Measurements from ENCODE around the gene TAS1R3.
"Not testable (repeated sequence)": the region's sequence is repeated elsewhere in the genome, so short reads cannot be mapped to it uniquely, and the experiment has no call there.

Gene TAS1R3

DNA sequence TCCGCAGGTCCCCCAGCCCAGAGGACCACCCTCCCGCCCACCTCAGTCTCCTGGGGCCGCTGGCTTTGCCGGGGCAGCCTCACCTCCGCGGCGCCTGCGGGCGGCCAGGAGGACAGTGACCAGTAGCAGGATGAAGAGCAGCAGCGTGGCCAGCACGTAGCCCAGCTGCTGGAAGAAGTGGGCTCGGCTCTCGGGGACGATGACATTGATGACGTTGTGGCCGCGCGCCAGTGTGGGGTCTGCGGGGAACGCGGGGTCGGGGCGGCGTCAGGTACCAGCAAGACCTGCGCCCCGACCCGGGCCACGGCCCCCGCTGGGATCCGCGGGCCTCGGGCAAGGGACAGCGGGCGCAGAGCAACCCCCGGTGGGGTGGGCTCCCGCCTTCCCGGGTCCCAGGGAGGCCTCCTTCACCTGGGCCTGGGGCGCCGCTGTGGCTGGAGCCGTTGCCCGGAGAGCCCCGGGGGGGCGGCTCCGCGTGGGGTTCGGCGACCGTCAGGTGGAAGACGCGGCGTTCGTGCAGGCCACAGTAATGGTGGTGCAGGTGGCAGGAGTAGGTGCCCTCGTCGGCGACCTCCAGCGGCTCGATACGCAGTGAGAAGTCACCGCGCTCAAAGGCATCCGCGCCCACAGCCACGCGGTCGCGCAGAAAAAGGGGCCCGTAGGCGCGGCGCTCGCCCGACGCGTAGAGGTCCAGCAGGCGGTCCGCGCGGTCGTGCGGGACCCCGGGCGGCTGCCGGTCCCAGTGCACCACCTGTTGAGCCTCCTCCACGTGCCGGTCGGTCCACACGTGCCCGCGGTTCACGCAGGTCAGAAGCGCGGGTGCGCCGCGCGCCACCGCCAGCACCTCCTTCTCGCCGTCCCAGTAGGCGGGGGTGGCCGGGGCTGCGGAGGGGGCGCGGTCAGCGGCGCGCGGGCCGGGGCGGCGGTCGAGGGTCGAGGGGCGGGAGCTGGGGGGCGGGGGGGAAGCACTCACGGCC, 23.5 kb downstream of the TAS1R3 start:
- no peak for DNase-seq

DNA sequence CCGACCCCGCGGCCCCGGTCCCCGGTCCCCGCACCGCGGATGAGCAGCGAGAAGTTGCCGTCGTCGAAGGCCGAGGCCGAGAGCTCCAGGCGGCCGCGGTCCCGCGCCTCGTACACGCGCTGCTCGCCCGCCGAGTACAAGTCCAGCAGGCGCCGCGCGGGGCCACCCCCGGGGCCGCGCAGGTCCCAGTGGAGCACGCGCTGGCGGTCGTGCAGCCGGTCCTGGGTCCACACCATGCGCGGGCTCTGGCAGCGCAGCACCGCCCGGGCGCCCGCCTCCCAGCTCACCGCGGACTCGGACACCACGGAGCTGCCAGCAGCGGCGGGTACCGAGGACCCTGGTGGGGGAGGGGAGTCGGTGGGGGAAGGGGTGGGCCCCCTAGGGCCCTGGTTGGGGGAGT, 24.3 kb downstream of the TAS1R3 start:
- no peak for DNase-seq

DNA sequence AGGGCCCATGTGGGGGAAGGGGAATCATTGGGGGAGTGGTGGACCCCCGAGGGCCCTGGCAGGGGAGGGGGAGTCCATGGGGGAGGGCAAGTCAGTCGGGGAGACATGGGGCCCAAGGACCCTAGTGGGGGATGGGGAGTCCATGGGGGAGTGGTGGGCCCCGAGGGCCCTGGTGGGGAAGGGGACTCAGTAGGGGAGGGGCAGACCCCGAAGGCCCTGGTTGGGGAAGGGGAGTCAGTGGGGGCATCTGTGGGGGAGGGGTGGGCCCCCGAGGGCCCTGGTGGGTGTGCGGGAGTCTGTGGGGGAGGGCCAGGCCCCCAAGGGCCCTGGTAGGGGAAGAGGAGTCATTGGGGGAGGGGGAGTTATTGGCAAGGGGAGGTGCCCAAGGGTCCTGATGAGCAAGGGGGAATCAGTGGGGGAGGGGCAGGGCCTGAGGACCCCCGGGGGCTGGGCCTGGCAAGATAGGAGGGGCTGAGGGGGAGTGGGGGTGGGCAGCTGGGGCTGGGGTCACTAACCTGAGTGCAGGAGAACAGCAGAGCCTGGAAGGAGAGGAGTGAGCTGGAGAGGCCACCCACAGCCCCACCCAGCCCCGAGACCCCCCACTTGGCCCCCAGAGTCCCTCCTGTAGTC, 25.2 kb downstream of the TAS1R3 start:
- no peak for DNase-seq

DNA sequence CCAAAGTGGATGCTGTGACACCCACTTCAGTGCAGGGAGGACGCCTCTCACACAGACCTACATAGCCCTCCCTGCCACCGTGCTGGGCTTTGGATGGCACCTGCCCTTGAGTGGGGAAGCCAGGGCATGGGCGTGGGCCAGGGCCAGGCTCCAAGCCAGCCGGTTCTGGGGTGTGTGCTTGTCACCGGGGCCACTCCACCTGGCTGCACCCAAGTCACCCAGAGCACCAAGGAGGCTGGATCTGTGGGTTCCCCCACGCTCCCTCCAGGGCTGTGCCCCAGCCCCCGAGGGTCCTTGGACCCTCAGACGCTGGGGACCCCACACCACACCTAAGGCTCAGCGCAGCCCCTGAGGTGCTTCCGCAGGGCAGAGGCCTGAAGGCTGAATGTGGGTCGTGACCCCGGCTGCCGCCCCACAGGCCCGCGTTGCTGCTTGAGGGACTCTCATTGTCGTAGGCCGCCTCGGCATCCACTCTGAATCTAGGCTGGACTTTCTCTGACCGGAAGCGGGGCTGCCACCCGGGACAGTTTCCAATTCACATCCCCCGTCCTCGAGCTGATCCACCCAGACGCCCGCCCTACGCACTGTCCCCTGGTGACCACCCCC, 25.8 kb downstream of the TAS1R3 start:
- DNase-seq = no peak

DNA sequence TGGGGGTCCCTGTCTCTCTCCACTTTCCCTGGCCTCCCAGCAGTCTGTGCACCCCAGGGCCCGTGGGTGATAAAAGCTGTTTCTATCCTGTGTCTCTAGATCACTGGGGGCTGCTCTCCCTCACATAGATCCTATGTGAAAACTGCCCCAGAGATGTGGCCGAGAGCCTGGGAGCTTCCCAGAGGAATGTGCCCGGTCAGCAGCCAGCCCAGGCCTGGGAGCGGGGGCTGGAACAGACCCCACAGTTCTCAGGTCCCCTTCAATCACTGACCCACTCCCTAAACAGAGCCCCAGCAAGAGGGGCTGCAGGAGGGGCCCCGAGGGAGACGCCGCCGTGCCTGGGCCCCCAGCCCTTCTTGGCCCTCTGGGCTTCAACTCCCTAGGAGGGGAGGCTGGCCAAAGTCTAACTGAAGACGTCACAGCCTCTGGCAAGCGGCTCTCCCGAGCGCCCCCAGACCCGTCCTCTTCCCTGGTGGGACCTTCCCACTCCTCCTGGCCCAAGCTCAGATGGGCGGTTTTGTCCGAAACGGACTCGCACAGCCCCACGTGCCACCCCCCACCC, 26.9 kb downstream of the TAS1R3 start:
- DNase-seq = no peak

DNA sequence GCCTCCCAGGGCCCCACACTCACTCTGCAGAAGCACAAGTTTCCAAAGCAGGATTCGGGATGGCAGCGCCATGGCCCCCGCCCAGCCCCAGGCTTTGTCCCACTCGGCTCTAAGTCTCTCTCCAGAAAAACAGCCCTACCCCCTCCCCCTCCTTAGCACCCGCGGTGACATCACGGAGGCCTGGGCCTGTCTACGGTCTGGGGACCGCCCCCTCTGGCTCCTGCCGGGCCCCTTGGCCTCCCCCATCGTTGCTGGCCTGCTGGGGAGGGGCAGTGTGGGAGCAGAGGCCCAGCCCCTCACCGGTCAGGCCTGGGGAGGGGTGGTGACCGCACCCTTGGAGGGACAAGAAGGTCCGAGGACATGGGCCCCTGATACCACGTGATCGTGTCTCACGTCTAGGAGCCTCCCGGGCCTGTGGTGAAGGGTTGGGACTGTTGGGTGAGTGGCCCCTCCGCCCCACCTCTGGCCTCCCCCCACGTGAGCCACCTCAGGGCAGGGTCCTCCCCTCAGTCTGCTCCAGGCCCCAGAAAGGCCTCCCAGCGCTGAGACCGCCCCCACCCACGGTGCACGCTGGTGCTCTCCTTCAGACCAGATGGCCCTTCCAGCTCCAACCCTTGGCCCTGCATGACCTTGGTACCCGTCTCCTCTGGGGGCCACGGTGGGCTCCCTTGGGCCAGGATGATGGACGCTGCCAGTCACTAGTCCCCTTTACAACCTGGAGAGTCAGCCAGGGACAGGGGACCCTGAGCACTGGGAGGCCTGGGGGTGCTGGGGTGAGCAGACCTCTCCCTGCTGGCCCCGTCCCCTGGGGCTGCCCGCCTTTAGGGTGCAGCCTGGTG, 27.6 kb downstream of the TAS1R3 start, which contains the start of gene MXRA8:
Gene MXRA8, minus strand, starts transcription at position 123 of the 839 bp plus-strand sequence. Its CDS starts 51 bp downstream, at position 72.
- no peak for DNase-seq

DNA sequence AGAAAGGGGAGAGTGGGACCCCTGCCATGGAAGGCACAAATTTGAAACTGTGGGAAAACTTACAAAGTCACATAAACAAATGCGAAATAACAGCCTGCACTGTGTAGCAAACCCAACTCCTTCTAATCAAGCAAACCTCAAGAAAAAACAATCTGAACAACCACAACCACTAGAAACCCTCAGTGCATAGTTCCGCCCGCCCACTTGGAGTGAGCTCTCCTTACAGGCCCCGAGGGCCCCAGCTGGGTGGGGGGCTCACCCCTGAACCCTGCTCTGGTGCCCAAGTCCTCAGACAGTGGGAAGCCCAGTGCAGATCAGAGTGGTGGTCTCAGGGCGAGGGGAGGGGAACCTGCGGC, 28.2 kb downstream of the TAS1R3 start:
- no peak for DNase-seq

DNA sequence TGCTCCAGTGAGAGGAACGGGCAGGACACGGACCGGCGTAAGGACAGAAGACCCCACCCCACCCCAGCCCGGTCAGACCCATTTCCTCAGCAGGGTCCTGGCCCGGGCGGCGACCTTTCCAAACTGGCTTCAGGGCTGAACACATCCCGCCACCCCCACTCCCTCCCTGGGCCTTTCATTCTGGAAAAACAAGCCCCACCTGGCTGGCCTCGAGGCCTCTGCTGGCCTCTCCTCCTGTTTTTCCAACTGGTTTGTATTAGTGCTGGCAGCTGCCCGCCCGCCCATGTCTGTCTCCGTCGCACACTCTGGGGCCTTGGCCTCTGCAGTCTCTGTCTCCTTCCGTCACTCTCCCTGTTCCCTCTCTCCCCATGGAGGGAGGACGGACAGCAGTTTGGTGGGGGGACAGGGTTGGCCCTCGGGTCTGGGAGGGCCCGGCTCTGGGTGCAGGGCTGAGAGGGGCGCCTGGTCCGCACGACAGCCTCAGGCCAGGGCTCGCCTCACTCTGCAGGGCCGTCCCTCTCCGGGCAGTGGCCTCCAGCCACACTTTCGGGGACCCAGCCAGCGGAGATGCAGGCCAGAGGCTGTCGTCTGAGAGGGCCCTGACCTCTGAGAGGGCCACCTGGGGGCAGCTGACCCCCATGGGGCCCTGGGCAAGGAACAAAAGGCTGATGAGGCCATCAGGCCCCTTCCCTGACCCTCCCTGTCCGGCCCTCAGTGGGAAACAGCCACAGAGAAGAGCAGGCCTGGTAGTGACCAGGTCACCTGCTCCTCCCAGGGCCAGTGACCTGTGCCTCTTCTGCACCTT, 28.8 kb downstream of the TAS1R3 start:
- DNase-seq = no peak

DNA sequence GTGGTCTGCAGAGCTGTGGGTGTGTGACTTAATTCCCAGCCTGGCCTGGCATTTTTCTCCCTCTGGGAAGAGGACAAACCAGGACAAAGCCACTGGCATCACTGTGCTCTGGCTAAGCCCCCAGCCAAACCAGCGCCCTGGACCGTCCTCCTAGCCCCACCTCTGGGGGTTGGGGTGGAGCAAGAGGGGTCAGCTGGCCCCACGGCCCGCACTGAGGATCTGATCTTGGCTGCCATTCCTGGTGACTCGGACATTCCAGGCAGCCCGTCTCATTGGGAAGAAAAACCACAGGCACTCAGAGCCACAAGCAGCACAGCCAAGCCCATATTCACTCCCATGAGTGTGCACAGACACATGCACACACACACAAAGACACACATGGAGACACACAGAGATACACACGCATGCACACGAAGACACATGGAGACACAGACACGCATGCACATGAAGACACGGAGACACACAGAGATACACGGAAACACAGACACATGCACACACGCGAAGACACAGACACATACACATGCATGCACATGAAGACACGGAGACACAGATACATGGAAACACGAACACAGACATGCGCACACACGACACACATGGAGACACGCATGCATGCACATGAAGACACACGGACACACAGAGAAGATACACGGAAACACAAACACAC, 29.6 kb downstream of the TAS1R3 start:
- DNase-seq = no peak

DNA sequence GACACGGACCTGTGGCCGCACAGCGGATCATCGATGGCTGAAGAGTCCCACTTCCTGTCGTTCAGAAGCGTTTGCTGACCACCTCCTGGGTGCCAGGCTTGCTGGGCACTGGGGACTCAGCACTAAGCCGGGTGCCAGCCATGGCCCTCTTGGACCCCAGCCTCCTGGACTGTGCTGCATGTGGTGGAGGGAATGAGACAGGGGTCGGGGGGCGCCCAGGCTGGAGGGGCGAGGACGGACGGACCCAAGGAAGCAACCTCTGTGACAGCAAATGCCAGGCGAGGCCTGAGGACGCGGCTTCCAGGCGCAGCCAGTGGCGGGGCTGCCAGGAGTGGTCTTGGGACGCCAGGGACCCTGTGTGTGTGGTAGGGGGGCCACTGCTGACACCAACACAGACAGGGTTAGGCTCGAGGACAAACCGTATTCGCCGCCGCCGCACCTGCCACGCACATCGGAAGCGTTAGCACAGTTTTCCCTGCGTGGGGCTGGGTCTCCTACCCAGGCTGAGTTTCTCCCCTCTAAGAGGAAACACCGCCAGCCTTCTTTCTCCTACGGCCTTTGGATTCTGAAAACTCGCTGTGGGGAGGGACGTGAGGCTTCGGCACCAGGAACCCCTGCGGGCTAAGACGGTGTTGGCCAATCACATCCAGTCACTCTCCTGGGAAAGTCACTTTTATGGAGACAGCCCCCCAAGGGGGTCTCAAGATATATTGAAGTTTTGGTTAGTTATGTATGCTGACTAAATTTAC, 30.3 kb downstream of the TAS1R3 start:
- DNase-seq = no peak

DNA sequence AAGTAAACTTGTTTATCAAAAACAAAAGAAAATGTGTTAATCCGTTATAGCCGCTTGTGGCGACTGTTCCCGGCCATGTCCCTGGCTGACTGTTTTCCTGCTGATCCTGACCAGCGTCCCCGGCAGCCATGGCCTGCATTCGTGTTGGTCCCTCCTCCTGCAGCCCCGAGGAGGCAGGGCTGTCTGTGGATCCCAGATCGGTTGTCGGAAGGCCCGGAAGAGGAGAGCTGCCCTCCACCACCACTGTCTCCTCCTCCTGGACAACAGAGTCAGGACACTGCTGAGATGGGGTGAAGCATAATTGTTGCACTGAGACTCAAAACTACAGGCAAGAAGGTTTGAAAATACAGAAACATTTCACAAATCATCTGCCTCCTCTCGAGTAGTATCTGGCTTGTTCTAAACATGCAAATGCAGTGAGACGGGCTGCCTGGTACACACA, 30.9 kb downstream of the TAS1R3 start:
- no peak for DNase-seq

DNA sequence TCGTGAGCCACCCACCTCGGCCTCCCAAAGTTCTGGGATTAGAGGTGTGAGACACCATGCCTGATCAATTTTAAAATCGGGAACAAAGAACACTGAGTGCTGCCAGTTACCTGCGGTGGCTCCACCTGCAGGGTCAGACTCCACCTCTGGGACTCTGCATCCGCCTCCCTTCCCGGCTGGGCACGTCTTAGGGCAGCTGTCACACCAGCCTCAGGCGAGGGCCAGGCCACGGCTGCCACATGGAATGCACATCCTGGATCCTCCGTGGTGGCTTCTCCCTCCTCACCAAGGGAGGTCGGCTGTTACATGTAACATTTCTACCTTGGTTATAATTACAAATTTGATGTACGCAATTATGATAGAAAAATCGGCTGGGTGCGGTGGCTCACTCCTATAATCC, 33.2 kb downstream of the TAS1R3 start:
- DNase-seq = no peak

DNA sequence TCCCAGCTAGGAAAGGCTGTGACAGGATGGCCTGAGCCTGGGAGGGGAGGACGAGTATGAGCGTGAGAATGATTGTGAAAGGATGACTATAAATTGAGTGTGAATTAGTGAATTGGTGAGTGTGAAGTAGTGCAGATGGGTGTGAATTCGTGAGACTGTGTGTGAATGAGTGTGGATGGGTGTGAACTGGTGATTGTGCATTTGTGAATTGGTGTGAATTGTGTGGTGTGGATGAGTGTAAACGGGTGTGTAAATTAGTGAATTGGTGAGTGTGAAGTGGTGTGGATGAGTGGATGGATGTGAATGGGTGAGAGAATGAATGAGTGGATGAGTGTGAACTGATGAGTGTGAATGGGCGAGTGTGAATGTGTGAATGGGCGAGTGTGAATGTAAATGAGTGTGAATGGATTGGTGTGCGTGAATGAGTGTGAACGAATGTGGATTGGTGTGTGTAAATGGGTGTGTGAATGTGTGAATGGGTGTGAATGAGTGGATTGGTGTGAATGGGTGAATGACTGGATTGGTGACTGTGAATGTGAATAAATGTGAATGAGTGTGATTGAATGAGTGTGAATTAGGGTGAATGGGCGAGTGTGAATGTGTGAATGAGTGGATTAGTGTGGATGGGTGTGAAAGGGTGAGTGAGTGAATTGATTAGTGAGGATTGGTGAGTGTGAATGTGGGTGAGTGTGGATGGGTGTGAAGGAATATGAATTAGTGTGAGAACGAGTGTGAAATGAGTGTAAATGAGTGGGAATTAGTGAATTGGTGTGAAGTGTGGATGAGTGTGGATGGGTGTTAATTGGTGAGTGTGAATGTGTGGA, 35.0 kb downstream of the TAS1R3 start:
- DNase-seq = no peak

DNA sequence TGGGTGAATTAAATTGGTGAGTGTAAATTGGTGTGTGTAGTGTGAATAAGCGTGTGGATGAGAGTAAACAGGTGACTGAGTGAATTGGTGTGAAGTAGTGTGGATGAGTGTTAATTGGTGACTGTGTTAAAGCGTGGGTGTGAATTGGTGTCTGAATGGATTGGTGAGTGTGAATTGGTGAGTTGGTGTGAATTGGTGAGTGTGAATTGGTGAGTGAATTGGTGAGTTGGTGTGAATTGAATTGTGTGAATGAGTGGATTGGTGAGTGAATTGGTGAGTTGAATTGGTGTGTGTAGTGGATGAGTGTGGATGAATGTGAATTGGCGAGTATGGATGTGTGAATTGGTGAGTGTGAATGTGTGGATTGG, 35.6 kb downstream of the TAS1R3 start:
- no peak for DNase-seq

DNA sequence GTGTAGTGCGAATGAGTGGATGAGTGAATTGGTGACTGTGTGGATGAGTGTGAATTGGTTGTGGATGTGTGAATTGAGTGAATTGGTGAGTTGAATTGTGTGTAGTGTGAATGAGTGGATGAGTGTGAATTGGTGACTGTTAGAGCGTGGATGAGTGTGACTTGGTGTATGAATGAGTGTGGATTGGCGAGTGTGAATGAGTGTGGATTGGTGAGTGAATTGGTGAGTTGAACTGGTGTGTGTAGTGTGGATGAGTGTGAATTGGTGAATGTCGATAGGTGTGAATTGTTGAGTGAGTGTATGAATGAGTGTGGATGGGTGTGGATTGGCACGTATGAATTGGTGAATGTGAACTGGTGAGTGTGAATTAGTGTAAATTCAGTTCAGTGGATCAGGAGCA, 36.2 kb downstream of the TAS1R3 start:
- DNase-seq = no peak

DNA sequence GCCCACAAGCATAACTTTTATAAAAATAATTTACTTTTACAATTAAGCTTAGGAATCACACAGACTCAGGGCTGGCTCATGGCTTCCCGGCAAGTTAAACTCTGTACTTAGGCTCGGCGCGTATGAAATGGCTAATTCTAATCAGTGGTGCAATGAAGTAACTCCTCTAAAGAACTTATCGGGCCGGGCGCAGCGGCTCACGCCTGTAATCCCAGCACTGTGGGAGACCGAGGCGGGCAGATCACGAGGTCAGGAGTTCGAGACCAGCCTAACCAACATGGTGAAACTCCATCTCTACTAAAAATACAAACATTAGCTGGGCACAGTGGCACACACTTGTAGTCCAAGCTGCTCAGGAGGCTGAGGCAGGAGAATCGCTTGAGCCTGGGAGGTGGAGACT, 39.0 kb downstream of the TAS1R3 start:
- DNase-seq = not testable (repeated sequence)

DNA sequence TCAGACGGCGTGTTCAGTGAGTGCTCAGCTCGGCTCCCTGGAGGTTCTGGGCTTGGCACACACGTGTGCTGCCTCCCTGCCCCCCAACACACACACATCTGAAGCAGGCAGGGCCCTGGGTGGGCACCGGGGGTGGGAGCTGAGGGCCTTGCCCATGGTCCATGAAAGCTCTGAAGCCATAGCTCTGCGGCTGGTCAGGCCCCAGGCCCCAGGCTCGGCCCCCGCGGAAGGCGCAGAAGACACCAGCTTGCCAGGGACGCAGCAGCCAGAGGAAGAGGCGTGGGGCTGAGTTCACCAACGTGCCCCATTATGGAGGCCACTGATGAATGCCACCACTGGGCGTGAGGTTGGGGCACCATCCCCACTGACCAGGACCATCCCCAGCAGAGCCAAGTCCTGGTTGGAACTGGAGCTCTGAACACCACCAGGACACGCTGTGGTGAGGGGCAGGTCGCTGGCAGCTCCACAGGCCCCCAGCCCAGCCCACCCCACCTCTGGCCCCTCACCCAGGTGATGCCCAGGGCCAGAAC, 39.8 kb downstream of the TAS1R3 start:
- no peak for DNase-seq

DNA sequence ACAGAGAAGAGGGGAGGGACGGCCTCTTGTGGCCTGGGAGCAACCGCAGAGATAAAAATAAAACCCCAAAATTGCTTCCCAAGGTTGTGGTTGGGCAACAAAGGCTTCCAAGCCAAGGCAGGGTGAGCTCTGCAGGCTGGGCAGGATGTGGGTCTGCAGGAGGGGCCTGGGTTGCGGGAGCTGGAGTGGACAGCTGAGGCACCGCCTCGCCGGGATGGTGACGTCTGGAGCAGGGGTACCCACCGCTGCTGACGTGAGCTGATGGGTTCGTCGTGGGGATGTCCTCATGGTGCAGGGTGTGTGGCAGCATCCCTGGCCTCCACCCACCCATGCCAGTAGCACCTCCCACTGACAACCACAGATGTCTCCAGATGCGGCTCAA, 40.3 kb downstream of the TAS1R3 start:
- peak; percentile 35 for DNase-seq
